Activated T-cell treated with anti-CD3 and anti-CD28 coated beads, Interleukin-2, amount 50 U/mL, for 72 hours (primary cell): ENCODE data around the gene SIGLECL1. TPM values are rescaled to one million over a fixed set of nuclear protein-coding genes. Genes with fewer than 3 reads are reported as not detected.
"Not testable (repeated sequence)": the region's sequence is repeated elsewhere in the genome, so short reads cannot be mapped to it uniquely, and the experiment has no call there.

Experiments
- ATAC-seq, 2 donors: fragments of 150-1000 bp; cut with Tn5 transposase; replicated peaks in 1 of 2; 2 replicates each; pipeline ENCODE4 v1.10.0; 2021; ENCODE audit warnings: moderate library complexity in 2 of 2, mild to moderate bottlenecking in 1 of 2
- DNase-seq, 2 donors: peaks; one replicate each; pipeline ENCODE4 v3.0.0; 2021 to 2022; ENCODE audit warnings: mixed read lengths in 1 of 2
- H3K27ac Mint-ChIP-seq: one replicate; pipeline ENCODE4 v1.8.0; 2022; ENCODE audit warnings: mild to moderate bottlenecking, moderate library complexity, mixed read lengths
- H3K27me3 Mint-ChIP-seq: one replicate; pipeline ENCODE4 v1.8.0; 2022; ENCODE audit warnings: low read depth, mixed read lengths
- H3K36me3 Mint-ChIP-seq, 2 donors: one replicate each; pipeline ENCODE4 v1.8.0; 2022; ENCODE audit warnings: mixed read lengths in 2 of 2, mild to moderate bottlenecking in 1 of 2; ENCODE audit not compliant: insufficient read depth in 2 of 2
- H3K4me1 Mint-ChIP-seq: one replicate; pipeline ENCODE4 v1.8.0; 2022; ENCODE audit warnings: low read depth, mixed read lengths
- H3K4me3 Mint-ChIP-seq, 2 donors: one replicate each; pipeline ENCODE4 v1.8.0; 2022; ENCODE audit warnings: mild to moderate bottlenecking in 2 of 2, mixed read lengths in 2 of 2, moderate library complexity in 2 of 2
- H3K9me3 Mint-ChIP-seq, 2 donors: one replicate each; pipeline ENCODE4 v1.8.0; 2022; ENCODE audit warnings: mixed read lengths in 2 of 2
- total RNA-seq, 2 donors: library from RNA; stranded (reverse); gene quantifications; one replicate each; pipeline ENCODE4 v1.2.3, GENCODE V29; 2022

The SIGLECL1 gene
- total RNA-seq: not detected

DNA sequence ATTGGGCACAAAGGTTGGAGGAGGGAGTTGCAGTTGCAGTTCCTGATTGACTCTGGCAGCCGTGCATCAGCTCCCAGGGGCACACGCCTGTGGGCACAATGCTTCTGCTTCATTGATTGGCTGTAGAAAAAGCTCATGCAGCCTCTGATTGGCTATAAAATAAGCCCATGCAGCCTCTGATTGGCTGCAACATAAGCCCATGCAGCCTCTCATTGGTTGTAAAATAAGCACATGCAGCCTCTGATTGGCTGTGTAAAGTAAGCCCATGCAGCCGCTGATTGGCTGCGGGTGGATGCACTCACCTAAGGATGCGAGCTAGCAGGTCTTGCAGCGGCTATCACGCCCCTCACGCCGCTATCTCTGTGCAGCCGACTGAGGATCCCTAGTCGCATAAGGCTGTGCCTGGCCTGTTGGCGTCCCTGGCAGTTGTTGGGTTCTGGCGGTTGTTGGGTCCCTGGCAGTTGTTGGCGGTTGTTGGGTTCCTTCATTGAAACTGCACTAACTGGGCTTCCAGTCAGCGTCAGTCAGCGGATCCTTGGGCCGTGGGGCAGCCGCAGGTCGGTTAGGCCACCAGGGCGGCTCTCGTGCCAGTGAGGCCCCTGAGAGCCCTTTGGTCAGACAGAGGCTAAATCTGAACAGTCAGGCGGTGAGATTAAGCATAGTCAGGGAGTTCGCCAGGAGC is at the start of gene SIGLECL1:
SIGLECL1 (plus strand) TSS at position 295 of the 682 bp plus-strand sequence. CDS start 12,993 bp downstream, outside the sequence.
- Mint-ChIP-seq H3K9me3 (no peaks in the 10 kb centered on the region), H3K4me3 (no peak within 1 kb of the TSS), H3K36me3 (no peaks in the 10 kb centered on the region), H3K27me3 (peaks cover 7% of the 10 kb centered on the region), H3K27ac (no peak within 1 kb of the TSS), H3K4me1 (peaks cover 10% of the 10 kb centered on the region)
- DNase-seq: no peak
- no peak for ATAC-seq

GRCh38 chr19:51201712-51202111 is 49.2 kb upstream of the SIGLECL1 start:
- peaks cover 34% of the 10 kb centered on the region for H3K27me3 Mint-ChIP-seq
- no peak overlapping the region for H3K4me3 Mint-ChIP-seq
- ATAC-seq (no peak), DNase-seq (no peak)
- no peaks in the 10 kb centered on the region for H3K9me3 Mint-ChIP-seq
- H3K27ac Mint-ChIP-seq: no peak overlapping the region
- H3K36me3 Mint-ChIP-seq: no peaks in the 10 kb centered on the region
- peaks cover under 1% of the 10 kb centered on the region for H3K4me1 Mint-ChIP-seq

- DNase-seq (no peak), ATAC-seq (no peak)
- Mint-ChIP-seq H3K27ac (no peak overlapping the region), H3K4me1 (peaks cover 7% of the 10 kb centered on the region), H3K27me3 (peaks cover 38% of the 10 kb centered on the region), H3K4me3 (no peak overlapping the region), H3K9me3 (no peaks in the 10 kb centered on the region), H3K36me3 (no peaks in the 10 kb centered on the region)
These were observed 47.0 kb upstream of the SIGLECL1 start for GRCh38 chr19:51203916-51204315.

- no peak overlapping the region for H3K27ac Mint-ChIP-seq
- H3K36me3 Mint-ChIP-seq: no peaks in the 10 kb centered on the region
- peaks cover 7% of the 10 kb centered on the region for H3K4me1 Mint-ChIP-seq
- H3K4me3 Mint-ChIP-seq: no peak overlapping the region
- no peaks in the 10 kb centered on the region for H3K9me3 Mint-ChIP-seq
- H3K27me3 Mint-ChIP-seq: peaks cover 40% of the 10 kb centered on the region
- no peak for DNase-seq
- no peak for ATAC-seq
These were observed 46.6 kb upstream of the SIGLECL1 start for GRCh38 chr19:51204321-51204720.

DNA sequence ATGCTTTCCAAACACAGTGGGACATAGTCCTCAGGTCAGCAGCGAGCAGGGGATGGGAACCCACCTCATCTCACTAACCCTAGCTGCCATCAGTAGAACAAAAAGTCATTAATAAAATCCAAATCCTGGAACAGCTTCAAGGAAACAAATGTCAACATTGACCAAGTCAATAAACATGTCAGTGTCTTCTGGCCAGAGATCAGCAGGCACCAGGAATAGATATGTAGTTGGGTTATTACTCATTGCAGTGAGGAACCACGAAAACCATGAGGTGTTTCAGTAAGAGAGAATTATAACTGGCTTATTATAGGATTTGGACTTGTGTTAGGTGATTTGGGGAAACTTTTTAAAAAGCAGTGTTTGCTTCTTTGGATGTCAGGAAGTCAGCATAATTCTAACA is 43.1 kb upstream of the SIGLECL1 start:
- peaks cover 11% of the 10 kb centered on the region for H3K4me1 Mint-ChIP-seq
- no peak overlapping the region for H3K27ac Mint-ChIP-seq
- H3K36me3 Mint-ChIP-seq: no peaks in the 10 kb centered on the region
- no peaks in the 10 kb centered on the region for H3K9me3 Mint-ChIP-seq
- no peak overlapping the region for H3K4me3 Mint-ChIP-seq
- ATAC-seq: peak in 1 of 2 donors; percentile 36
- peaks cover 27% of the 10 kb centered on the region for H3K27me3 Mint-ChIP-seq
- no peak for DNase-seq

DNA sequence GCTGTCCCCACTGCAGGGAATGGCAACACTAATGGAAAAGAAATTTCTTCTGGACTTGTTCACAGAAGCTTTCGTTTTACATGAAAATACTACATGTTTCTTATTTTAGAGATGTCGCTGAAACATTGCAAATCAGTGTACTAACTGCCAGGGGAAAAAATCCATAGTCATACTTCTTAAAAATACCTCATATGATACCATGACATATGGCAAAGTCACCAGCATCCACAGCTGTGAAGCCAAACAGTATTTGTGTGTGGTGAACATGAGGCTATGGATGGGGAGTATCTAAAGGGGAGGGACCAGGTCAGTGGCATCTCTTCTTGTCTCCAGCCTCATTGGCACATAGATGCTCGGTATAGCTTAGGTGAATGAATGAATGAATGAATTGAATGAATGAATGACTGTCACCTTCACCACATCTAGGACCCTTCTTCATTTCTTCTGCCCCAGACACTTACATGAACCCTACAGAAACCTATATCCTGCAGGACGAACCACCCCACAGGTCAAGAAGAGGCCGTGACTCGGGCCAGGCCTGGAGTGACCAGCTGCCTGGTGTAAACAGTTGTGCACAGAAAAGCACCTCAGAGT is 40.6 kb upstream of the SIGLECL1 start:
- Mint-ChIP-seq H3K4me3 (no peak overlapping the region), H3K4me1 (peaks cover 11% of the 10 kb centered on the region), H3K9me3 (no peaks in the 10 kb centered on the region), H3K36me3 (no peaks in the 10 kb centered on the region), H3K27me3 (peaks cover 20% of the 10 kb centered on the region), H3K27ac (no peak overlapping the region)
- ATAC-seq (no peak), DNase-seq (no peak)

DNA sequence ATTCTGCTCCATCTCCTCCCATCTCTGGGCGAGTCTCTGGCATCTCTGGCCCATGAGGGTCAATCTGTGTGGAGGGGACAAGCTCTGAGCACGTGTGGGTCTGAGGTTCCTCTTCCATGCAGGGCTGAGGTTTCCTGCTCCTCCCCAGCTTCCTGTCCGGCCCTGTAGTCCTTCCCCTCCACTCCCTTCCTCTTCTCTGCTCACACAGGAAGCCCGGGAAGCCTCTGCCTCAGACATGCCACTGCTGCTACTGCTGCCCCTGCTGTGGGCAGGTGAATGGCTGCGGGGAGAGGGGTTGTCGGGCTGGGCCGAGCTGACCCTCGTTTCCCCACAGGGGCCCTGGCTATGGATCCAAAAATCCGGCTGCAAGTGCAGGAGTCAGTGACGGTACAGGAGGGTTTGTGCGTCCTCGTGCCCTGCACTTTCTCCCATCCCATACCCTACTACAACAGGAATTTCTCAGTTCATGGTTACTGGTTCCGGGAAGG is 40.0 kb upstream of the SIGLECL1 start:
- H3K4me3 Mint-ChIP-seq, H3K27ac Mint-ChIP-seq, H3K9me3 Mint-ChIP-seq, DNase-seq, ATAC-seq, H3K36me3 Mint-ChIP-seq: not testable (repeated sequence)
- Mint-ChIP-seq H3K4me1 (peaks cover 11% of the 10 kb centered on the region), H3K27me3 (peaks cover 15% of the 10 kb centered on the region)

DNA sequence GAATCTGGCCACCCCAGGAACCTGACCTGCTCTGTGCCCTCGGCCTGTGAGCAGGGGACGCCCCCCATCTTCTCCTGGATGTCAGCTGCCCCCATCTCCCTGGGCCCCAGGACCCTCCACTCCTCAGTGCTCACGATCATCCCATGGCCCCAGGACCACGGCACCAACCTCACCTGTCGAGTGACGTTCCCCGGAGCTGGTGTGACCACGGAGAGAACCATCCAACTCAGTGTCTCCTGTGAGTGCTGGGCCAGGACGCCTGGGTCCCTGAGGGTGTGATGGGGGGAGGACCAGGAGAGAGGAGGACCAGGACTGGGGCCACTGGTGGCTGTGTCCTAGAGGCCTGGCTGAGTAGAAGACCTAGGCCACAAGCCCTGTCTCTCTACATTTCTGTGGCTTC is 39.0 kb upstream of the SIGLECL1 start:
- Mint-ChIP-seq H3K4me3 (no peak overlapping the region), H3K27ac (no peak overlapping the region), H3K27me3 (peaks cover 15% of the 10 kb centered on the region), H3K36me3 (no peaks in the 10 kb centered on the region), H3K9me3 (no peaks in the 10 kb centered on the region), H3K4me1 (peaks cover 11% of the 10 kb centered on the region)
- ATAC-seq: no peak
- DNase-seq: no peak

DNA sequence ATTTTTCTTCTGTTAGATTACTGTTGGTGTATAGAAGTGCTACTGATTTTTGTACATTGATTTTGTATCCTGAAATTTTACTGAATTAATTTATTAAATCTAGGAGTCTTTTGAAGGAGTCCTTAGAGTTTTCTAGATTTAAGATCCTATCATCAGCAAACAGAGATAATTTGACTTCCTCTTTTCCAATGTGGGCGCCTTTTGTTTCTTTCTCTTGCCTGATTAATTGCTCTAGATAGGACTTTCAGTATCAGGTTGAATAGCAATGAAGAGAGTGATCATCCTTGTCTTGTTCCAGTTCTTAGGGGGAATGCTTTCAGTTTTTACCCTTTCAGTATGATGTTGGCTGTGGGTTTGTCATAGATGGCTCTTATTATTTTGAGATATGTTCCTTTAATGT is 31.6 kb upstream of the SIGLECL1 start:
- Mint-ChIP-seq H3K27me3 (peaks cover 40% of the 10 kb centered on the region), H3K9me3 (no peaks in the 10 kb centered on the region), H3K27ac (no peak overlapping the region), H3K4me3 (no peak overlapping the region), H3K4me1 (peaks cover 7% of the 10 kb centered on the region), H3K36me3 (no peaks in the 10 kb centered on the region)
- no peak for DNase-seq
- no peak for ATAC-seq

GRCh38 chr19:51219971-51220370 is 30.9 kb upstream of the SIGLECL1 start:
- H3K4me1 Mint-ChIP-seq: peaks cover 7% of the 10 kb centered on the region
- H3K27me3 Mint-ChIP-seq: peaks cover 43% of the 10 kb centered on the region
- DNase-seq: no peak
- no peak for ATAC-seq
- no peak overlapping the region for H3K27ac Mint-ChIP-seq
- no peak overlapping the region for H3K4me3 Mint-ChIP-seq
- H3K9me3 Mint-ChIP-seq: no peaks in the 10 kb centered on the region
- no peaks in the 10 kb centered on the region for H3K36me3 Mint-ChIP-seq

- Mint-ChIP-seq H3K4me1 (peaks cover 7% of the 10 kb centered on the region), H3K9me3 (no peaks in the 10 kb centered on the region), H3K27me3 (peaks cover 52% of the 10 kb centered on the region), H3K4me3 (no peak overlapping the region), H3K36me3 (no peaks in the 10 kb centered on the region), H3K27ac (no peak overlapping the region)
- ATAC-seq (no peak), DNase-seq (no peak)
These were observed 29.9 kb upstream of the SIGLECL1 start for GRCh38 chr19:51220996-51221395.

- no peaks in the 10 kb centered on the region for H3K9me3 Mint-ChIP-seq
- DNase-seq (no peak), ATAC-seq (no peak)
- no peak overlapping the region for H3K4me3 Mint-ChIP-seq
- no peak overlapping the region for H3K27ac Mint-ChIP-seq
- peaks cover 10% of the 10 kb centered on the region for H3K4me1 Mint-ChIP-seq
- no peaks in the 10 kb centered on the region for H3K36me3 Mint-ChIP-seq
- peaks cover 68% of the 10 kb centered on the region for H3K27me3 Mint-ChIP-seq
These were observed 26.7 kb upstream of the SIGLECL1 start for GRCh38 chr19:51224163-51224641.

DNA sequence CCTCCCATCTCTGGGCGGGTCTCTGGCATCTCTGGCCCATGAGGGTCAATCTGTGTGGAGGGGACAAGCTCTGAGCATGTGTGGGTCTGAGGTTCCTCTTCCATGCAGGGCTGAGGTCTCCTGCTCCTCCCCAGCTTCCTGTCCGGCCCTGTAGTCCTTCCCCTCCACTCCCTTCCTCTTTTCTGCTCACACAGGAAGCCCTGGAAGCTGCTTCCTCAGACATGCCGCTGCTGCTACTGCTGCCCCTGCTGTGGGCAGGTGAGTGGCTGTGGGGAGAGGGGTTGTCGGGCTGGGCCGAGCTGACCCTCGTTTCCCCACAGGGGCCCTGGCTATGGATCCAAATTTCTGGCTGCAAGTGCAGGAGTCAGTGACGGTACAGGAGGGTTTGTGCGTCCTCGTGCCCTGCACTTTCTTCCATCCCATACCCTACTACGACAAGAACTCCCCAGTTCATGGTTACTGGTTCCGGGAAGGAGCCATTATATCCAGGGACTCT is 25.9 kb upstream of the SIGLECL1 start, which contains the start of gene CD33:
CD33 (plus strand) TSS at position 183 of the 496 bp plus-strand sequence; CDS start at position 222, 39 bp downstream.
- not testable (repeated sequence) for H3K4me1 Mint-ChIP-seq, H3K36me3 Mint-ChIP-seq, H3K9me3 Mint-ChIP-seq, DNase-seq, ATAC-seq, H3K27ac Mint-ChIP-seq
- peak within 1 kb of the TSS; percentile 23 to 48 for H3K4me3 Mint-ChIP-seq
- peaks cover 68% of the 10 kb centered on the region for H3K27me3 Mint-ChIP-seq
